Measurements from ENCODE around the gene LUM. TPM values are rescaled to one million over a fixed set of nuclear protein-coding genes. Genes with fewer than 3 reads are reported as not detected.

Gene LUM
- 130 TPM for total RNA-seq
- long read RNA-seq, transcript LUM-201 (3 exons, 3,008 nt), result major isoform, 103 of 108 reads
- long read RNA-seq, partial matches to known transcripts, result 2 of 108 reads
- long read RNA-seq, other reads (novel, unspliced or antisense), result 3 of 108 reads

GRCh38 chr12:91111366-91112325, at the start of gene LUM:
Gene LUM (minus strand): TSS chr12:91111494. CDS start chr12:91108979, 2,515 bp downstream.
- intact Hi-C loops (cut with DNase I), result loop anchor here (10.0 kb wide), 1 partner anchor 213 kb away; no protein-coding TSS in a partner anchor
- DNase-seq (ENCODE audit: low spot score), result peak; percentile 67

GRCh38 chr12:91161009-91161408, 49.7 kb upstream of the LUM start:
- intact Hi-C loops (cut with DNase I), result no loop called here
- no peak for DNase-seq (ENCODE audit: low spot score)

GRCh38 chr12:91155990-91156389, 44.7 kb upstream of the LUM start:
- intact Hi-C loops (cut with DNase I), result no loop called here
- no peak for DNase-seq (ENCODE audit: low spot score)

GRCh38 chr12:91154131-91154530, 42.8 kb upstream of the LUM start:
- intact Hi-C loops (cut with DNase I), result no loop called here
- DNase-seq (ENCODE audit: low spot score), result no peak

GRCh38 chr12:91144053-91144452, 32.8 kb upstream of the LUM start:
- intact Hi-C loops (cut with DNase I), result no loop called here
- no peak for DNase-seq (ENCODE audit: low spot score)

GRCh38 chr12:91143206-91143605, 31.9 kb upstream of the LUM start:
- intact Hi-C loops (cut with DNase I), result no loop called here
- no peak for DNase-seq (ENCODE audit: low spot score)

GRCh38 chr12:91142221-91142631, 30.9 kb upstream of the LUM start:
- intact Hi-C loops (cut with DNase I), result no loop called here
- no peak for DNase-seq (ENCODE audit: low spot score)

- DNase-seq (ENCODE audit: low spot score), result no peak
- intact Hi-C loops (cut with DNase I), result no loop called here
Measured at GRCh38 chr12:91140026-91140931, 29.0 kb upstream of the LUM start.

- intact Hi-C loops (cut with DNase I), result no loop called here
Measured at GRCh38 chr12:91139286-91139685, 28.0 kb upstream of the LUM start.

GRCh38 chr12:91138337-91138920, 27.1 kb upstream of the LUM start:
- no peak for DNase-seq (ENCODE audit: low spot score)
- intact Hi-C loops (cut with DNase I), result no loop called here

More at GRCh38 chr12:91139286-91139685, 28.0 kb upstream of the LUM start:
- no peak for DNase-seq (ENCODE audit: low spot score)

GRCh38 chr12:91133871-91134270, 22.6 kb upstream of the LUM start:
- no peak for DNase-seq (ENCODE audit: low spot score)
- intact Hi-C loops (cut with DNase I), result no loop called here

GRCh38 chr12:91129662-91130362, 18.5 kb upstream of the LUM start:
- intact Hi-C loops (cut with DNase I), result no loop called here
- no peak for DNase-seq (ENCODE audit: low spot score)

GRCh38 chr12:91127751-91128150, 16.5 kb upstream of the LUM start:
- intact Hi-C loops (cut with DNase I), result no loop called here

GRCh38 chr12:91127306-91127705, 16.0 kb upstream of the LUM start:
- no peak for DNase-seq (ENCODE audit: low spot score)
- intact Hi-C loops (cut with DNase I), result no loop called here

More at GRCh38 chr12:91127751-91128150, 16.5 kb upstream of the LUM start:
- no peak for DNase-seq (ENCODE audit: low spot score)

- DNase-seq (ENCODE audit: low spot score), result no peak
- intact Hi-C loops (cut with DNase I), result no loop called here
Measured at GRCh38 chr12:91126516-91126915, 15.2 kb upstream of the LUM start.

GRCh38 chr12:91123236-91123916, 12.1 kb upstream of the LUM start:
- DNase-seq (ENCODE audit: low spot score), result no peak
- intact Hi-C loops (cut with DNase I), result no loop called here

GRCh38 chr12:91120781-91121180, 9.5 kb upstream of the LUM start:
- intact Hi-C loops (cut with DNase I), result no loop called here
- no peak for DNase-seq (ENCODE audit: low spot score)

- intact Hi-C loops (cut with DNase I), result loop anchor here (10.0 kb wide), 1 partner anchor 206 kb away; no protein-coding TSS in a partner anchor
- no peak for DNase-seq (ENCODE audit: low spot score)
Measured at GRCh38 chr12:91119089-91119488, 7.8 kb upstream of the LUM start.

Data from cardiac septum (tissue), 1 donor.